K562 (cell line): ENCODE data around the gene PHEX. TPM values are rescaled to one million over a fixed set of nuclear protein-coding genes. Genes with fewer than 3 reads are reported as not detected.

Experiments
- ATAC-seq: fragments of 200-7000 bp; cut with Tn5 transposase; 3 replicates; pipeline ENCODE4 v1.9.1; 2020; ENCODE audit warnings: moderate library complexity
- BruUV-seq: library from RNA; stranded (reverse); fragments of 400-500 nt; replicated peaks from 2 replicates; lab custom pipeline; 2021; lab: Mats Ljungman, UMichigan
- CTCF ChIA-PET: fragments of 300-600 bp; formaldehyde crosslinking; extraction: SDS; loops from one replicate; lab custom pipeline; 2021; ENCODE audit warnings: low intra/inter-chr PET ratio; lab: Yijun Ruan, JAX
- POLR2A ChIA-PET: fragments of 300-600, 350-650 bp; sonication (Branson Sonifier 250); formaldehyde crosslinking; extraction: SDS; loops from one replicate; lab custom pipeline; 2021; ENCODE audit warnings: antibody characterized with exemption, inconsistent platforms; lab: Yijun Ruan, JAX
- DNase-seq, 4 experiments: peaks; one replicate each; pipeline versions ENCODE4 v3.0.0 to v3.0.0-alpha.2; 2011 to 2018; ENCODE audit warnings: low spot score in 3 of 4, mixed read lengths in 3 of 4; ENCODE audit errors: extremely low read depth in 1 of 4
- FAIRE-seq: peaks from 2 replicates; lab custom pipeline; 2011; peaks lifted over from hg19 to GRCh38; lab: Jason Lieb, UNC
- H2AFZ ChIP-seq: 2 replicates; pipeline ENCODE4 v1.6.0; 2011; ENCODE audit warnings: low read depth, low read length, control low read depth, inconsistent platforms
- H3K27ac ChIP-seq: fragments of 200-600 bp; 3 replicates; pipeline ENCODE4 v1.8.0; 2011; ENCODE audit warnings: low read depth, mild to moderate bottlenecking, control low read depth, inconsistent platforms, low read length, moderate library complexity, mixed read lengths; ENCODE audit errors: extremely low read depth
- H3K27me3 ChIP-seq, 2 experiments: fragments of 300-600 bp in 1 of 2; 2 replicates in 1 of 2; 3 replicates in 1 of 2; pipeline versions ENCODE4 v1.6.0 to v1.8.0; 2011; ENCODE audit warnings: inconsistent platforms in 2 of 2, low read length in 2 of 2, mild to moderate bottlenecking in 1 of 2, mixed read lengths in 1 of 2, moderate library complexity in 1 of 2; ENCODE audit not compliant: control insufficient read depth in 2 of 2, insufficient read depth in 2 of 2
- H3K36me3 ChIP-seq: fragments of 300-600 bp; 3 replicates; pipeline ENCODE4 v1.8.0; 2011; ENCODE audit warnings: mild to moderate bottlenecking, low read length, inconsistent platforms; ENCODE audit not compliant: control insufficient read depth, insufficient read depth
- H3K4me1 ChIP-seq, 2 experiments: fragments of 200-600 bp in 1 of 2; replicated peaks in 1 of 2; 2 replicates in 1 of 2; 3 replicates in 1 of 2; pipeline versions ENCODE4 v1.5.1 to v1.8.0; 2011; ENCODE audit warnings: inconsistent platforms in 2 of 2, low read length in 2 of 2, mild to moderate bottlenecking in 1 of 2, mixed read lengths in 1 of 2, moderate library complexity in 1 of 2; ENCODE audit not compliant: control insufficient read depth in 2 of 2, insufficient read depth in 2 of 2
- H3K4me2 ChIP-seq: 2 replicates; pipeline ENCODE4 v1.6.1; 2011; ENCODE audit warnings: low read length, control low read depth, inconsistent platforms, mixed read lengths; ENCODE audit not compliant: insufficient read depth
- H3K4me3 ChIP-seq: fragments of 200-600 bp; sonication (generic), shearing (Covaris generic); 2 replicates; pipeline ENCODE4 v1.5.1; 2016; ENCODE audit warnings: control low read depth, inconsistent platforms
- H3K79me2 ChIP-seq: fragments of 200-600 bp; 3 replicates; pipeline ENCODE4 v1.8.0; 2011; ENCODE audit warnings: low read length, inconsistent platforms; ENCODE audit not compliant: control insufficient read depth, insufficient read depth
- H3K9ac ChIP-seq, 2 experiments: 2 replicates each; pipeline versions ENCODE4 v1.6.0 to v1.6.1; 2011; ENCODE audit warnings: low read depth in 2 of 2, low read length in 2 of 2, control low read depth in 1 of 2, inconsistent platforms in 1 of 2, mild to moderate bottlenecking in 1 of 2, mixed read lengths in 1 of 2; ENCODE audit not compliant: insufficient read depth in 1 of 2
- H3K9me1 ChIP-seq: one replicate; pipeline ENCODE4 v1.6.0; 2011; ENCODE audit warnings: inconsistent platforms, mild to moderate bottlenecking, low read length, moderate library complexity; ENCODE audit not compliant: control insufficient read depth, insufficient read depth
- H3K9me3 ChIP-seq: replicated peaks from 2 replicates; pipeline ENCODE4 v1.5.1; 2011; ENCODE audit warnings: low read depth, low read length, inconsistent platforms; ENCODE audit not compliant: control insufficient read depth, insufficient read depth
- H4K20me1 ChIP-seq: replicated peaks from 2 replicates; pipeline ENCODE4 v1.6.1; 2011; ENCODE audit warnings: low read length, inconsistent platforms, mixed read lengths; ENCODE audit not compliant: control insufficient read depth, insufficient read depth
- ATF3 ChIP-seq, 2 experiments: fragments of 450-650 bp in 1 of 2; sonication (generic) in 1 of 2; formaldehyde crosslinking in 1 of 2; IDR thresholded peaks in 1 of 2; conservative IDR thresholded peaks in 1 of 2; 2 replicates each; pipeline versions ENCODE4 v1.6.1 to v1.8.1; 2016 to 2023; ENCODE audit warnings: mild to moderate bottlenecking in 2 of 2, moderate library complexity in 2 of 2, inconsistent platforms in 1 of 2, missing genetic modification reagents in 1 of 2
- CEBPB ChIP-seq: fragments of 450-650 bp; IDR thresholded peaks from 2 replicates; pipeline ENCODE4 v1.6.1; 2016; ENCODE audit warnings: missing genetic modification characterization, missing compliant biosample characterization
- DNMT1 ChIP-seq: fragments of 450-650 bp; IDR thresholded peaks from 2 replicates; pipeline ENCODE4 v1.6.1; 2016; ENCODE audit warnings: antibody characterized with exemption, mild to moderate bottlenecking
- ERF ChIP-seq: fragments of 450-650 bp; formaldehyde crosslinking; IDR thresholded peaks from 2 replicates; pipeline ENCODE4 v1.4.0; 2020; ENCODE audit warnings: mild to moderate bottlenecking, mixed read lengths
- ETV5 ChIP-seq: sonication (generic); formaldehyde crosslinking; IDR thresholded peaks from 2 replicates; pipeline ENCODE4 v1.4.0; 2020; ENCODE audit warnings: low read depth, mild to moderate bottlenecking, missing genetic modification reagents
- LCOR ChIP-seq: sonication (generic); formaldehyde crosslinking; IDR thresholded peaks from 2 replicates; pipeline ENCODE4 v1.8.0; 2022; ENCODE audit warnings: mild to moderate bottlenecking, missing genetic modification reagents
- NCOA1 ChIP-seq: fragments of 450-650 bp; IDR thresholded peaks from 2 replicates; pipeline ENCODE4 v1.6.1; 2016; ENCODE audit warnings: low read depth
- POLR3A ChIP-seq: IDR thresholded peaks from 2 replicates; pipeline ENCODE4 v1.6.1; 2011; ENCODE audit warnings: borderline replicate concordance, mild to moderate bottlenecking, moderate library complexity; ENCODE audit not compliant: insufficient read length, insufficient read depth; ENCODE audit errors: extremely low read depth
- SIX5 ChIP-seq, 2 experiments: IDR thresholded peaks; 2 replicates each; pipeline ENCODE4 v1.6.1; 2011; ENCODE audit warnings: low read length in 2 of 2, borderline replicate concordance in 1 of 2, low read depth in 1 of 2, mild to moderate bottlenecking in 1 of 2, moderate library complexity in 1 of 2; ENCODE audit not compliant: insufficient read depth in 1 of 2
- TSHZ1 ChIP-seq: fragments of 250-450 bp; sonication (Bioruptor Pico); IDR thresholded peaks from 2 replicates; pipeline ENCODE4 v1.4.0; 2020; ENCODE audit warnings: mild to moderate bottlenecking, moderate library complexity
- WGBS: fragments of 100-300 bp; shearing (Covaris generic); methylation state at CpG from one replicate; pipeline ENCODE4 v1.1.6; 2016; ENCODE audit warnings: low coverage, mixed read lengths; ENCODE audit not compliant: insufficient coverage; ENCODE audit errors: missing lambda C conversion rate; 5-methylcytosine and 5-hydroxymethylcytosine counted together
- in situ Hi-C: fragments of 300-500 bp; cut with MboI; formaldehyde crosslinking; loops from 4 replicates; pipeline ENCODE4 v1.15.0; 2018; ENCODE audit warnings: inconsistent platforms, mixed read lengths
- intact Hi-C: fragments of 100-400 bp; cut with micrococcal nuclease; formaldehyde crosslinking; loops from 2 replicates; pipeline ENCODE4 v1.14.2; 2022
- polyA plus RNA-seq, 8 experiments: library from polyadenylated mRNA; depleted of rRNA in 4 of 8; stranded (reverse) in 5 of 8; unstranded in 3 of 8; fragments of >200 nt; fragmentation: Nextera tagmentation in 2 of 8; fragmentation: Illumina TruSeq in 1 of 8; extraction: Ambion mirVana in 2 of 8; extraction: Trizol in 1 of 8; gene quantifications; 2 replicates each; pipeline versions ENCODE4 v1.2.1 to v1.2.3, GENCODE V29; 2011 to 2014; ENCODE audit warnings: inconsistent platforms in 1 of 8, missing spikeins in 1 of 8
- total RNA-seq, 7 experiments: library from RNA; depleted of rRNA in 6 of 7; stranded (reverse); fragments of >200 nt in 6 of 7; fragmentation: Illumina TruSeq in 2 of 7; extraction: Trizol in 2 of 7; gene quantifications; 2 replicates each; pipeline versions ENCODE4 v1.2.1 to v1.2.3, GENCODE V29; 2011 to 2021; ENCODE audit warnings: low replicate concordance in 1 of 7

Gene PHEX
- total and polyA plus RNA-seq, 9 of the 15 experiments (the other 6 are each of a cell fraction or from before 2014, with no cell fraction given): 0.01 to 0.11 (median 0.04) TPM; not detected in 6

- Histone ChIP-seq H3K27ac (no peak overlapping the region), H3K27me3 (no peaks in the 10 kb centered on the region), H3K9me1 (no peaks in the 10 kb centered on the region), H4K20me1 (no peaks in the 10 kb centered on the region), H3K36me3 (no peaks in the 10 kb centered on the region), H3K9ac (no peak overlapping the region), H3K9me3 (no peaks in the 10 kb centered on the region), H3K4me3 (no peak overlapping the region), H3K4me2 (no peak overlapping the region), H2AFZ (no peak overlapping the region), H3K4me1 (no peaks in the 10 kb centered on the region), H3K79me2 (no peaks in the 10 kb centered on the region)
- in situ Hi-C loops: no loop called here
- intact Hi-C loops: no loop called here
- no peak for TF ChIP-seq NCOA1
- no peak for TF ChIP-seq CEBPB (tag)
- no peak for TF ChIP-seq ATF3 (IDR thresholded peaks at IDR 0.05)
- TF ChIP-seq ATF3 (CRISPR knock-in tag; conservative IDR thresholded peaks at IDR 0.05): no peak
- no peak for TF ChIP-seq LCOR (CRISPR knock-in tag)
- no peak for TF ChIP-seq SIX5 (IDR thresholded peaks at IDR 0.05; ENCODE audit: borderline replicate concordance in 1 of 2, insufficient read depth in 1 of 2, low read depth in 1 of 2, low read length in 2 of 2)
- no peak for TF ChIP-seq ERF (CRISPR knock-in tag)
- no peak for TF ChIP-seq DNMT1
- TF ChIP-seq TSHZ1 (CRISPR knock-in tag): no peak
- TF ChIP-seq POLR3A: no peak
- no peak for TF ChIP-seq ETV5
- POLR2A ChIA-PET: no interaction called here
- CTCF ChIA-PET: no interaction called here
- FAIRE-seq (no peak), ATAC-seq (no peak), DNase-seq (no peak)
- BruUV-seq: no TSS peak
- WGBS: 5% methylated on average over 8 of the region's 9 CpGs
These were observed 16.9 kb upstream of the PHEX start for GRCh38 chrX:22015139-22015750.
